ENCODE results near the gene SLC6A19.

Gene SLC6A19

GRCh38 chr5:1193591-1193985 lies 7.8 kb upstream of the SLC6A19 start:
- CTCF ChIA-PET, result interaction anchor here (0.7 to 1.1 kb wide), 2 partner anchors 19 to 26 kb away, joined by 3 to 5 read pairs; no protein-coding TSS in a partner anchor
- TF ChIP-seq CTCF (IDR thresholded peaks at IDR 0.05; ENCODE audit: insufficient read depth, low read length, missing control alignments), result no peak
- POLR2A ChIA-PET, result no interaction called here
- DNase-seq (ENCODE audit: low read depth, low spot score), result no peak
- no peak overlapping the region for H3K4me3 ChIP-seq (ENCODE audit: low read depth, low read length)

- TF ChIP-seq CTCF (IDR thresholded peaks at IDR 0.05; ENCODE audit: insufficient read depth, low read length, missing control alignments), result no peak
- ChIA-PET POLR2A (no interaction called here), CTCF (interaction anchor here (1.1 kb wide), 1 partner anchor 27 kb away, joined by 5 read pairs; no protein-coding TSS in a partner anchor)
- no peak for DNase-seq (ENCODE audit: low read depth, low spot score)
- no peak overlapping the region for H3K4me3 ChIP-seq (ENCODE audit: low read depth, low read length)
These were observed 7.0 kb upstream of the SLC6A19 start for GRCh38 chr5:1194378-1194777.

GRCh38 chr5:1195439-1195838 lies 6.0 kb upstream of the SLC6A19 start:
- DNase-seq (ENCODE audit: low read depth, low spot score), result no peak
- ChIA-PET CTCF (no interaction called here), POLR2A (no interaction called here)
- no peak for TF ChIP-seq CTCF (IDR thresholded peaks at IDR 0.05; ENCODE audit: insufficient read depth, low read length, missing control alignments)
- H3K4me3 ChIP-seq (ENCODE audit: low read depth, low read length), result no peak overlapping the region

- POLR2A ChIA-PET, result interaction anchor here (0.7 kb wide), 1 partner anchor 11 kb away, joined by 3 read pairs; no protein-coding TSS in a partner anchor
- CTCF ChIA-PET, result no interaction called here
- DNase-seq (ENCODE audit: low read depth, low spot score), result no peak
- TF ChIP-seq CTCF (IDR thresholded peaks at IDR 0.05; ENCODE audit: insufficient read depth, low read length, missing control alignments), result no peak
- no peak overlapping the region for H3K4me3 ChIP-seq (ENCODE audit: low read depth, low read length)
These were observed 5.5 kb upstream of the SLC6A19 start for GRCh38 chr5:1195916-1196315.

GRCh38 chr5:1196562-1196961 lies 4.8 kb upstream of the SLC6A19 start:
- POLR2A ChIA-PET, result interaction anchor here (0.7 kb wide), 1 partner anchor 10 kb away, joined by 3 read pairs; no protein-coding TSS in a partner anchor
- TF ChIP-seq CTCF (IDR thresholded peaks at IDR 0.05; ENCODE audit: insufficient read depth, low read length, missing control alignments), result no peak
- H3K4me3 ChIP-seq (ENCODE audit: low read depth, low read length), result no peak overlapping the region
- DNase-seq (ENCODE audit: low read depth, low spot score), result no peak
- CTCF ChIA-PET, result no interaction called here

- no peak overlapping the region for H3K4me3 ChIP-seq (ENCODE audit: low read depth, low read length)
- CTCF ChIA-PET, result no interaction called here
- DNase-seq (ENCODE audit: low read depth, low spot score), result no peak
- POLR2A ChIA-PET, result no interaction called here
- no peak for TF ChIP-seq CTCF (IDR thresholded peaks at IDR 0.05; ENCODE audit: insufficient read depth, low read length, missing control alignments)
These were observed 3.3 kb upstream of the SLC6A19 start for GRCh38 chr5:1197876-1198666.
